HL-60 (cell line): ENCODE data around the gene ZNF777.

Experiments
- REST ChIP-seq: IDR thresholded peaks from 2 replicates; pipeline ENCODE4 v1.6.1; 2012; ENCODE audit warnings: low read depth; ENCODE audit not compliant: insufficient replicate concordance
- TF ChIP-seq, protein P1 (sequence below): IDR thresholded peaks from one replicate; pipeline ENCODE4 v1.5.1; 2011; ENCODE audit warnings: low read length, control low read depth, inconsistent platforms; ENCODE audit not compliant: insufficient read depth

- TF ChIP-seq, protein P1, sequence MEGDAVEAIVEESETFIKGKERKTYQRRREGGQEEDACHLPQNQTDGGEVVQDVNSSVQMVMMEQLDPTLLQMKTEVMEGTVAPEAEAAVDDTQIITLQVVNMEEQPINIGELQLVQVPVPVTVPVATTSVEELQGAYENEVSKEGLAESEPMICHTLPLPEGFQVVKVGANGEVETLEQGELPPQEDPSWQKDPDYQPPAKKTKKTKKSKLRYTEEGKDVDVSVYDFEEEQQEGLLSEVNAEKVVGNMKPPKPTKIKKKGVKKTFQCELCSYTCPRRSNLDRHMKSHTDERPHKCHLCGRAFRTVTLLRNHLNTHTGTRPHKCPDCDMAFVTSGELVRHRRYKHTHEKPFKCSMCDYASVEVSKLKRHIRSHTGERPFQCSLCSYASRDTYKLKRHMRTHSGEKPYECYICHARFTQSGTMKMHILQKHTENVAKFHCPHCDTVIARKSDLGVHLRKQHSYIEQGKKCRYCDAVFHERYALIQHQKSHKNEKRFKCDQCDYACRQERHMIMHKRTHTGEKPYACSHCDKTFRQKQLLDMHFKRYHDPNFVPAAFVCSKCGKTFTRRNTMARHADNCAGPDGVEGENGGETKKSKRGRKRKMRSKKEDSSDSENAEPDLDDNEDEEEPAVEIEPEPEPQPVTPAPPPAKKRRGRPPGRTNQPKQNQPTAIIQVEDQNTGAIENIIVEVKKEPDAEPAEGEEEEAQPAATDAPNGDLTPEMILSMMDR: no peak
- TF ChIP-seq REST: no peak
These were observed 32.5 kb upstream of the ZNF777 start for GRCh38 chr7:149493366-149493765.
